Measurements from ENCODE around the gene ZBTB22.

The ZBTB22 gene

GRCh38 chr6:33329058-33329457 lies 11.5 kb upstream of the ZBTB22 start:
- H2AFZ ChIP-seq (ENCODE audit: low read depth): no peak overlapping the region
- no peak overlapping the region for H3K9ac ChIP-seq
- no peaks in the 10 kb centered on the region for H3K27me3 ChIP-seq (ENCODE audit: insufficient read depth, low read depth)
- no peak overlapping the region for H3K4me3 ChIP-seq (IDR thresholded peaks at IDR 0.05; ENCODE audit: insufficient read depth, low read depth, low read length)
- no peak overlapping the region for H3K4me2 ChIP-seq
- no peaks in the 10 kb centered on the region for H4K20me1 ChIP-seq (ENCODE audit: insufficient read depth)
- H3K79me2 ChIP-seq (ENCODE audit: insufficient read depth, low read depth): no peaks in the 10 kb centered on the region
- peaks cover 4% of the 10 kb centered on the region for H3K4me1 ChIP-seq (ENCODE audit: low read depth, poor library complexity, severe bottlenecking)
- H3K27ac ChIP-seq: no peak overlapping the region
- TF ChIP-seq CTCF (conservative IDR thresholded peaks at IDR 0.05; ENCODE audit: low read depth, low read length): no peak
- no peaks in the 10 kb centered on the region for H3K36me3 ChIP-seq (ENCODE audit: insufficient read depth)

- peak overlapping the region; percentile 77; the same call in 1 of the 2 replicates for H2AFZ ChIP-seq (ENCODE audit: low read depth)
- TF ChIP-seq CTCF (conservative IDR thresholded peaks at IDR 0.05; ENCODE audit: low read depth, low read length): no peak
- no peaks in the 10 kb centered on the region; the same call in 1 of the 2 replicates for H3K36me3 ChIP-seq (ENCODE audit: insufficient read depth)
- H4K20me1 ChIP-seq (ENCODE audit: insufficient read depth): no peaks in the 10 kb centered on the region
- H3K27me3 ChIP-seq (ENCODE audit: insufficient read depth, low read depth): no peaks in the 10 kb centered on the region
- H3K9ac ChIP-seq: no peak overlapping the region
- H3K4me3 ChIP-seq (IDR thresholded peaks at IDR 0.05; ENCODE audit: insufficient read depth, low read depth, low read length): no peak overlapping the region
- H3K79me2 ChIP-seq (ENCODE audit: insufficient read depth, low read depth): peaks cover 29% of the 10 kb centered on the region; the same call in 1 of the 2 replicates
- peaks cover 17% of the 10 kb centered on the region for H3K4me1 ChIP-seq (ENCODE audit: low read depth, poor library complexity, severe bottlenecking)
- peak overlapping the region; percentile 58 for H3K4me2 ChIP-seq
- H3K27ac ChIP-seq: no peak overlapping the region
These were observed 6.6 kb upstream of the ZBTB22 start for GRCh38 chr6:33324125-33324524.

GRCh38 chr6:33323623-33323948 lies 6.0 kb upstream of the ZBTB22 start:
- Histone ChIP-seq H3K36me3 (ENCODE audit: insufficient read depth) (no peaks in the 10 kb centered on the region; the same call in 1 of the 2 replicates), H3K27me3 (ENCODE audit: insufficient read depth, low read depth) (no peaks in the 10 kb centered on the region), H3K4me3 (IDR thresholded peaks at IDR 0.05; ENCODE audit: insufficient read depth, low read depth, low read length) (peak overlapping the region; percentile 57), H3K4me2 (peak overlapping the region; percentile 58), H3K9ac (peak overlapping the region; percentile 76; the same call in 1 of the 2 replicates), H3K27ac (peak overlapping the region; percentile 18; the same call in 1 of the 2 replicates), H3K4me1 (ENCODE audit: low read depth, poor library complexity, severe bottlenecking) (peaks cover 23% of the 10 kb centered on the region), H3K79me2 (ENCODE audit: insufficient read depth, low read depth) (peaks cover 29% of the 10 kb centered on the region; the same call in 1 of the 2 replicates), H2AFZ (ENCODE audit: low read depth) (peak overlapping the region; percentile 77), H4K20me1 (ENCODE audit: insufficient read depth) (no peaks in the 10 kb centered on the region)
- no peak for TF ChIP-seq CTCF (conservative IDR thresholded peaks at IDR 0.05; ENCODE audit: low read depth, low read length)

- H4K20me1 ChIP-seq (ENCODE audit: insufficient read depth): no peaks in the 10 kb centered on the region
- H3K4me2 ChIP-seq: peak overlapping the region; percentile 60; the same call in 1 of the 2 replicates
- no peak overlapping the region for H3K4me3 ChIP-seq (IDR thresholded peaks at IDR 0.05; ENCODE audit: insufficient read depth, low read depth, low read length)
- H3K4me1 ChIP-seq (ENCODE audit: low read depth, poor library complexity, severe bottlenecking): peaks cover 31% of the 10 kb centered on the region
- H2AFZ ChIP-seq (ENCODE audit: low read depth): no peak overlapping the region
- no peaks in the 10 kb centered on the region for H3K27me3 ChIP-seq (ENCODE audit: insufficient read depth, low read depth)
- no peak for TF ChIP-seq CTCF (conservative IDR thresholded peaks at IDR 0.05; ENCODE audit: low read depth, low read length)
- H3K9ac ChIP-seq: no peak overlapping the region
- no peak overlapping the region for H3K27ac ChIP-seq
- peaks cover 29% of the 10 kb centered on the region; the same call in 1 of the 2 replicates for H3K79me2 ChIP-seq (ENCODE audit: insufficient read depth, low read depth)
- H3K36me3 ChIP-seq (ENCODE audit: insufficient read depth): no peaks in the 10 kb centered on the region; the same call in 1 of the 2 replicates
These were observed 3.7 kb upstream of the ZBTB22 start for GRCh38 chr6:33321227-33321626.

All from KMS-11 (cell line).